ENCODE measurements around the gene PRKCA.

- TF ChIP-seq CTCF (IDR thresholded peaks at IDR 0.05; ENCODE audit: low read depth, low read length, poor library complexity, severe bottlenecking): no peak
- TF ChIP-seq EZH2phosphoT487 (IDR thresholded peaks at IDR 0.05; ENCODE audit: borderline replicate concordance, low read length): no peak
These were observed 192.6 kb downstream of the PRKCA start for GRCh38 chr17:66495035-66495434.

All from DOHH2 (cell line).